GM18951 (cell line): Measurements from ENCODE around the gene SERGEF.

Source experiments
- POLR2A ChIP-seq: IDR thresholded peaks from 4 replicates; pipeline ENCODE4 v1.6.1; 2011; ENCODE audit warnings: mild to moderate bottlenecking; ENCODE audit not compliant: insufficient read length, insufficient read depth; ENCODE audit errors: extremely low read depth
- in situ Hi-C: fragments of 300-500 bp; cut with MboI; formaldehyde crosslinking; loops from one replicate; pipeline ENCODE4 v1.12.0; 2022; ENCODE audit warnings: low sequenced_read_pairs, mixed read lengths, inconsistent platforms; ENCODE audit not compliant: unreplicated experiment

Gene SERGEF

DNA sequence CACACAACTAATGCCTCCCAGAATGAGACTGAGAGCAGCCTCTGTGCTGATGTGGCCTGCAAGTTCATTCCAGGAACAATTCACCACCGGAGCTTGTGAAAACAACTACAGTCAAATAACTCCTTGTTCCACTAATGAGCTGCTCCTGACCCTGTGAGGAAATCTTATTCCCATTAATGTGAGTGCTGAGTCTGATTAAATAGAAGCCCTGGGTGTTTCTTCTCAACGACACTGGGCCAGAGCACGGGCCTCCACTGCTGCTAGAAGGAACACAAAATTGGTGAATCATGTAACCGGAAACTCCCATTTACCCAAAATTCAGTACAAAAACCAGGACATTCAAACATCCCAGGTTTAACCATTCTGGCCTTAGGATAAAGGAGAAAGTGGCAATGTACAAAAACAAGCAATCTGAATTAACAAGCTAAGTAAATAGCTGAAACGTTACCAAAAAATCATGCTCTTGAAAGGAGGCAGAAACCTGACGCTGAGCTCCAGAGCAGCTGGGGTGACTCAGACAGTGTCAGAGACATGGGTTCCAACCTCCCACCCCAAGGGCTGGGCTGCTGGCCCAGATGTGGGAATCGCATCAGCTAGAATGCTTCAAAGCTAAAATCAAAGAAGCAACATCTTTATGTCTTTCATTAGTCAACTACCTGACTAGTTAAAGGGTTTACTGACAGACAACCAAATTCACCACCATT, 26.7 kb downstream of the SERGEF start:
- TF ChIP-seq POLR2A: no peak
- in situ Hi-C loops: loop anchor here (10.0 kb wide), 1 partner anchor 261 kb away; no protein-coding TSS in a partner anchor

DNA sequence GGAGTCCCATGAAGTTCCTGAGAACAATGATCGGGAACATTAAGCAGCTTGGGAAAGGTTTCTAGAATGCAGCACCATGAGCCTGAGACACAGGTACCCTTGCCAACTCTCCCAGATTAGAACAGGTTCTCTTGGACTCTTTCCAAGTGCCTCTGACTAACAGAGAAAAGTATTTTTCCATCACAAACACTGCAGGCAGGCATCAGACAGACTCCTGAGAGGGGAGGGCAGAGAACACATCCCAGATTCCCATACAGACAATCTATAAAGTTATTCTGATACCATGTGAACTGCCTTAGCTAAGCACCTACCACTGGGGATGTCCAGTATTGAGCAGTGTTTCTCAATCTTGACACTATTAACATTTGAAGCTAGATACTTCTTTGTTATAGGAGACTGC, 27.3 kb downstream of the SERGEF start:
- no peak for TF ChIP-seq POLR2A
- in situ Hi-C loops: loop anchor here (10.0 kb wide), 1 partner anchor 261 kb away; no protein-coding TSS in a partner anchor

DNA sequence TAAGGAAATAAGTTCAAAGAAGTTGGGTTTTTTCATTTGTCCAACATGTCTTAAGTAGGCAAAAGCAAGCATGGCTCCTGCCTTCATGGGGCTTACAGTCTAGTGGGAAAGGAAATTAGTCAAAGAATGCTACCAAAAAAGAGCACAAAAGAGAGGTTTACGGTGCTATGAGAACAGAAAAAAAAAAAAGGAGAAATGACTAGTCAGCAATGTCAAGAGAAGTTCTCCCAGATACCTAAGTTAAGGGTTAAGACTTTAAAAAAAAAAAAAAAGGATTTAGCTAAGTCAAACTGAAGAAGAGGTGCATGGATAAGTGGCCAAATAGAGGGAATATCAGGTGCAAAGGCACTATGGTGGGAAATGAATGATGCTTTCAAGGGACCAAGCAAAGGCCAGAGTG, 29.3 kb downstream of the SERGEF start:
- in situ Hi-C loops: loop anchor here (10.0 kb wide), 1 partner anchor 259 kb away; no protein-coding TSS in a partner anchor
- TF ChIP-seq POLR2A: no peak

DNA sequence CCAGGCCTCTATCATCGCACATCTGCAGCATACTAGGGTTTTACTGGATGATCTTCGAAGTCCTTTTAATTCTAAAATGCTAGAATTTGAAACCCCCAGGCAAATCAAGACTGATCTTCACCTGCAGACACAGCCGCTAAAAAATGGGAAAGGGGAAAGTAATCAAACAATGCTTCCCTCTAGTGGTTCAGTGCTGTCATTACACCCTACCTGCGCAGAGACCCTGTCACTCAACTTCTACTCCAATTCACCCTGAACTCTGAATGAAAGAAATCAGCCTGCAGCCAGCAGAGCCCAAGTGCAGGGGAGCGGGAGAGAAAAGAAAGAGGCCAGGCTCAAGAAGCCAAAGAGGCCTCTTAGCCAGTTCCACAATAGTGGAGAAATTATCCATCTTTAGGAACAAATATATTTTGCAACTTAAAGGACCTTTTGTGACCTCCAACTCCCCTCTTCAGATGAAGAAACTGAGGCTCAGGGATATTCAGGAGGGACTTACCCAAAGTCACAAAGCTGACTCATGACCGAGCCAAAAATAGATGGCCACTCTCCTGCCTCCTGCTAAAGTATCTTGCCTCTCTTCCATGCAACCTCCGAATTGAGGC, 33.0 kb downstream of the SERGEF start:
- in situ Hi-C loops: loop anchor here (10.0 kb wide), 1 partner anchor 255 kb away; no protein-coding TSS in a partner anchor
- no peak for TF ChIP-seq POLR2A

DNA sequence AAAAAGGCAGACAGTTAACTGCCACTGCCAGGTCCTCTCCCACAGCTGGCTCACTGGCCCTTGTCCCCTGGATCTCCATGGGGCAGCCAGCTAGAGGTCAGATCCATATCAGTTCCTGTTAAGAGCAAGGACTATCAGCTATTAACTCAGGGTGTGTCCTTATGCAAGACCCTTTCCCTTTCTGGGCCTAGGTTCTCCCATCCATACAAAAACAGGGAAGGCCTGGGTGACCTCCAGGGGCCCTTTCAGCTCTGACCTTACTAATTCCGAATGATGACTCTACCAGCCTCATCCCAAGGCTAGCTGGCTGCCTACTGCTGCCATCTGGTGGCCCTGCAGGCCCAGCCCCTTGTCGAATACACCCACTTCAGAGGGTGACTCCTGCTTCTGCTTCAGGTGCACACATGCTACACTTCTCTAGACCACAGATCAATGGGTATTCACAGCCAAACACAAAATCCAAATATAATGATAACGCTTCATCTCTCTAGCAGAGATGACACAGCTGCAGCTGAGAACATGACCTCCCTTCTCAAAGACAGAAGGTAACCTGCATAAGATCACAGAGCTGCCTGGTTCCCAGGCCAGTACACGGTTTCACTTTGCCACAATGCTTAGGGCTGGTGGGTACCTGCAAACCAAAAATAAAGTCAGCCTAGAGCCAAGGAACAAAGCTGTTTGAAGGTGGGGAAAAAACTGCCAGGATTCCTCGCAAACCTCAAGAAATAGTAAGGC, 34.1 kb downstream of the SERGEF start:
- in situ Hi-C loops: no loop called here
- TF ChIP-seq POLR2A: no peak

DNA sequence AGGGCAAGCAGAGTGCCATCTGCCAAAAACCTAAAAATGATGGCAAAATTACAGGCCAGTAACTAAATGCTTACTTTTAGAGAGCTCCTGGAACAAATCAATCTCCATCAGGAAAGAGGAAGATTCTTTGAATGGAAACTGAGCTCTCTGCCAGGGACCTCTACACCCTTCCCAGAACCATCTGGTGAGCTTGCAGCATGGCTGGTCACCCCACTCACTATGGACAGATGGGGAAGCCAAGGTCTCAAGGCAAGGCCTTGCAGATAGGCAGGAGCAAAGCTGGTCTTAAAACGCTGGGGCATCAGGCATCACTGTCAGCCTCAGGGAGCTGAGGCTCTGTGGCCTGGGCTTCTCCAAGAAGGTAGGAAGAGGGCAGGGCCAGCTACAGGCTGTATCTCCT, 36.2 kb downstream of the SERGEF start:
- no peak for TF ChIP-seq POLR2A
- in situ Hi-C loops: no loop called here

DNA sequence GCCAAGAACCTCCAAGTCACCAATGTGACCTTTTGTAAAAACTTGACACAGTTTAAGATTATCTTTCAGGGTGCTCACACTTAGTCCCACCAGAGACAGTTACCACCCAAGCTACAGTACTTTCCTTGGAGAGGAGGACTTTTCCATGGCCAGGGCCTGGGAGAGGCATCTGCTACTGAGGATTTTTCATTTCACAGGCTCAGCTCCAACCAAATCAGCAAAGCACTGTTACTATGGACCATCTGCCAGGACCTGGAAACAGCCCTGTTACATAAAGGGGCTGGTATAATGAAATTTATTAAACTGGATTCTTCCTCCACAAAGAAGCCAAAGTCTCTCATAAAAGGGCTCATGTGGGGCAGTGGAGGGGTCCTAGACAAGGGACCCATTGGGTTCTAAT, 38.6 kb downstream of the SERGEF start:
- in situ Hi-C loops: no loop called here
- TF ChIP-seq POLR2A: no peak

DNA sequence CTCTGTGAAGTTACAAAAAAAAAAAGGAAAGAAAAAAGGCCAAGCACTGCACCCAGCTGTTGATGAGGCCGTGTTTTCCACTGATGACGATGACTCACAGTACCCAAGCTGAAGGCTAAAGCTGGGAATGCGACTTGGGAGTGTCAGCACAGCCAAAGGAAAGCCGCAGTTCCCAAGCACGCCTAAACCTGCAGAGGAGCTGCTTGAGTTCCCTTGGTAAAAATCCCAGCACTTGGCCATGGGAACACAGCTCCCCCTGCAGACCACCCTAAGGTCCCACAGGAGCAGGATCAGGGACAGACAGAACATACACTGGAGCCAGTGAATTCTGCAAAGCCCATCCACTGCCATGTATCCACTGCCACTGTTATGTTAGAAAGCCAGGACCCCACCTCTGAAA, 39.9 kb downstream of the SERGEF start:
- no peak for TF ChIP-seq POLR2A
- in situ Hi-C loops: no loop called here

DNA sequence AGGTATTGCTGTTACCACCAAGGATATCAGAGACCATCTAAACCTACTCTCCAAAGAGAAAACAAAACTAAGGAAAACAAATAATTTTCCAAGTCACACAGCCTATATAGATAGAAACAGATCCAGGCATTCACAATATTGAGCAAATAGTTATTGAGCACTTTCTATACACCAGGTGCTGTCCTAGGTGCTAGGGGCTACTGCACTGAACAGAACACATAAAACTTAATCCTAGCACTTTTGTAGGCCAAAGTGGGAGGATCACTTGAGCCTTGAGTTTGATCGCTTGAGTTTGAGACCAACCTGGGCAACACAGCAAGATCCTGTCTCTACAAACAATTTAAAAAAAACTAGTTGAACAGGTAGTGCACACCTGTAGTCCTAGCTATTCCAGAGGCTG, 44.6 kb downstream of the SERGEF start:
- no peak for TF ChIP-seq POLR2A
- in situ Hi-C loops: no loop called here

DNA sequence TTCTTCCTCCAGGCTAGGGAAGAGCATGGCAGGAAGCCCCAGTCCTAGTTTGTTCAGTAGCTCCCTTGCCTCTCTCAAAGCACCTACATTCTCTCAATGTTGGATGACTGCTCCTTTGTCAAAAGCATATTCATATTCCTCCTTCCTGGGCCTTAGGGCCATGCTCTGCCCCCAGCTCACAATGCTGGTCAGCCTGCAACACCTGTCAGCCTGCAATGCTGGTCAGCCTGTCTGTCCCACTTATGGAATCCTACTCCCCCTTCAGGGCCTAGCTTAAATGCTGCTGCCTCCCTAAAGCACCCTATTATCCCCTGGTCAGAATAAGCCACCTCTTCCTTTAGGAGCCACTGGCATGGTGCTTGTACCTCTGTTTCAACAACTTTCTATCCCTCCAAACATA, 45.2 kb downstream of the SERGEF start:
- no peak for TF ChIP-seq POLR2A
- in situ Hi-C loops: no loop called here

DNA sequence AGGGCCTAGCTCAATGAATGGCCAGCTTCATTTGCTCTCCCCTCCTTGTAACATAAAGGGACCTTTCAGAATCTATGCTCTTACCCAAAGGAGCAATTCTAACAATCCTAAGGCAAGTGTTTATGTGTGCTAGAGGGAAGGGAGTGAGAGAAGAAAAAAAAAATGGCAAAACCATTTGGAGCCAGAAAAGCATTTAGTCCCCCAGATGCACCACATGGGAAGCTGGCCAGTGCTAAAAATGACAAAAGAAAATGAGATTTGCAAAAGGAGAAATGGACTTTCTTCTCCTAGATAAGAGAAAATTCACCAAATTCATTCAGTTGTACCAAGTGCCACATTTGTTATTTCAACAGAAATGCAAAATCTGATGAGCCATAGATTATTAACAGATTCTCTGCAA, 52.8 kb downstream of the SERGEF start:
- in situ Hi-C loops: no loop called here
- no peak for TF ChIP-seq POLR2A

DNA sequence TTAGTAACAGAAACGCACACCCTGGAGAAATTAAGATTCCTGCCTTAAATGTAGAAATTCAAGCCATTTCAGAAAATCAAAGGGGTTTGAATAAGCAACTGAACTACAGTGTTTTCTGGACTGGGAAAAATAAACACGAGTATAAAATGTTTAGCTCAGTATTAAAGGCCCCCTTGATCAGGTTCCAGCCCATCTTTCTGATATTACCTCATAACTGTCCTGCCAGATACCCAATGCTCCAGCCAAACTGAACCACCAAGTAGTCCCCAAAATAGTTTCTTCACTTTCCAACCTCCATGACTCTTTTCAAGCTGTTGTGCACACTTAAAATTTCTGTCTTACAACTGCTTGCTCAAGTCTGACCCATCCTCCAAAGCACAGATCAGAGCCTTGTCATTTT, 54.4 kb downstream of the SERGEF start:
- in situ Hi-C loops: no loop called here
- TF ChIP-seq POLR2A: no peak

DNA sequence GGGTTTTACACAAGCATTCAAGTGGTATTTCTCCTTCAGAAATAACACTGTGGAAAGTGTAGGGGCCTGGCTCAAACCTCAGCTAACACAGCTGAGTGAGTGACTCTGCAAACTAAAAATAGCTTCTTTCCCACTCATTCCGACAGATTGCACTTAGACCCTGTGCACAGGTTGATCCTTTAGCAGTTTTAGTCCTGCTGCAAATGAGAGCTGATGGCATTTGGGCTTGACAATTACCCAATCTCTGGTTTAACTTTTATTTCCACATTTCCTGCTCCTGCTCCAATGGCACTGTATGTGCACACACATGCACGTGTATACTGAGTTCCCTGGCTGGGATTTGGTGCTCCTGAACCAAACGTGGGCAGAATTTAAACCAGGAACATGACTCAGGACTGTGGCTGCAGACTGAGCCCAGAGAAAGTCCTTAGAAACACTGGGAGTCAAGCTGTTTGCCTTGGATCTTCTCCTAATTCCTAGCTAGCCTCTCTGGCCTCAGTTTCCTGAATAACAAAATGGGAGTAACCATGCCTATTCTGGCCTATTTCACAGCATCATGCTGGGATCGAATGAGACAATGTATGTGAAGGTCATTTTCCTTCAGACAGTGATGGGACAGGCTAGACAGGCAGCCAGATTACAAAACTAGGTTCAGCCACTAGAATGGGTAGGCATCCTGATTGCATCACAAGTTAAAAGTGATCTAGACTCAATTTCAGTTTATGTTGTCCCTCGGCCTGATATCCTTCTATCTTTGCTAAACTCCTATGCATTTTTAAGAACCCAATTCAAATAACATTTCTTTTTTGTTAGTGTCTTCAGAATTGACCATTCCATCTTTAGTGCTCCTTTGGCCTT, 58.2 kb downstream of the SERGEF start:
- in situ Hi-C loops: no loop called here
- no peak for TF ChIP-seq POLR2A

DNA sequence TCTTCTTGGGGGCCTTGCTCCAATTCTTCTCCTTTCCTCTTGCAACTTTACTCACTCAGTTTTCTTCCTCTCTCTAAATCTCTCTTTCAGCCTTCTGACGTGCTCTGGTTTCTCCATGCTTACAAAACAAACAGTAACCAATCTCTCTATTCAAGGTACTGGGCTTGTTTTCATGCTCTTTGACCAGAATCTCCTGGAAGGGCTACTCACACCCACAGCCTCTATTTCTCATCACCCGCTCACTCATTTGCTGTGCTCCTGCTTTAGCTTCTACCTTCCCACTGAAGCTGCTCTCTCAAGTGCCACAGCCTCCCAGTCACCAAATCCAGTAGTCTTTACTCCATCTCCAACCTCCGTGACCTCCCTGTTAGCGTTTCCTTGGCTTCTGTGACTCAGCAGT, 60.4 kb downstream of the SERGEF start:
- in situ Hi-C loops: no loop called here
- TF ChIP-seq POLR2A: no peak
